HCT116 (cell line): ENCODE data around the gene ZNF627. TPM values are rescaled to one million over a fixed set of nuclear protein-coding genes. Genes with fewer than 3 reads are reported as not detected.

Experiments used
- ATAC-seq: fragments of 200-7000 bp; cut with Tn5 transposase; 2 replicates; pipeline ENCODE4 v1.9.1; 2020; ENCODE audit warnings: mild to moderate bottlenecking, moderate library complexity
- BruUV-seq: library from RNA; stranded (reverse); fragments of 400-500 nt; replicated peaks from 2 replicates; lab custom pipeline; 2021; lab: Mats Ljungman, UMichigan
- CTCF ChIA-PET: fragments of 300-600 bp; sonication (Branson Sonifier 250); formaldehyde crosslinking; loops from one replicate; lab custom pipeline; 2021; ENCODE audit warnings: antibody characterized with exemption; lab: Charles Lee
- POLR2A ChIA-PET: fragments of 300-600, 350-600 bp; sonication (Branson Sonifier 250); formaldehyde crosslinking; loops from one replicate; lab custom pipeline; 2021; ENCODE audit warnings: antibody characterized with exemption; lab: Charles Lee
- RAD21 ChIA-PET, 2 experiments: fragments of 300-600 bp; sonication (Branson Sonifier 250); formaldehyde crosslinking; loops; one replicate each; lab custom pipeline; 2023; ENCODE audit warnings: low total read pairs in 2 of 2; ENCODE audit not compliant: uncharacterized antibody in 2 of 2, unreplicated experiment in 2 of 2, low non-redundant PET in 1 of 2; lab: Charles Lee
- DNase-seq: peaks from one replicate; pipeline ENCODE4 v3.0.0-alpha.2; 2010; ENCODE audit warnings: low read depth, low spot score
- H2AFZ ChIP-seq: fragments of 200-600 bp; shearing (Covaris generic), sonication (generic); 2 replicates; pipeline ENCODE4 v1.6.1; 2017; ENCODE audit warnings: low read depth, mixed run types, mixed read lengths, antibody characterized with exemption, low read length; ENCODE audit not compliant: poor library complexity, severe bottlenecking
- H3K27ac ChIP-seq: 2 replicates; pipeline ENCODE4 v1.5.1; 2012; ENCODE audit warnings: low read depth, low read length
- H3K27me3 ChIP-seq: fragments of 200-600 bp; sonication (generic); 2 replicates; pipeline ENCODE4 v1.6.1; 2016; ENCODE audit warnings: mixed run types, low read length, mixed read lengths; ENCODE audit not compliant: insufficient read depth
- H3K36me3 ChIP-seq, 2 experiments: fragments of 200-500 bp in 1 of 2; fragments of 200-600 bp in 1 of 2; sonication (Bioruptor generic) in 1 of 2; sonication (generic) in 1 of 2; 2 replicates each; pipeline versions ENCODE4 v1.5.1 to v1.6.1; 2014 to 2016; ENCODE audit warnings: low read length in 2 of 2, inconsistent platforms in 1 of 2, mixed read lengths in 1 of 2, mixed run types in 1 of 2; ENCODE audit not compliant: insufficient read depth in 2 of 2, control insufficient read depth in 1 of 2
- H3K4me1 ChIP-seq, 2 experiments: fragments of 200-600 bp in 1 of 2; sonication (generic) in 1 of 2; 2 replicates each; pipeline versions ENCODE4 v1.5.1 to v1.6.1; 2012 to 2017; ENCODE audit warnings: low read length in 2 of 2, inconsistent platforms in 1 of 2, mild to moderate bottlenecking in 1 of 2, mixed read lengths in 1 of 2, mixed run types in 1 of 2, moderate library complexity in 1 of 2; ENCODE audit not compliant: insufficient read depth in 2 of 2, control insufficient read depth in 1 of 2
- H3K4me2 ChIP-seq: fragments of 200-600 bp; sonication (generic); 2 replicates; pipeline ENCODE4 v1.6.1; 2017; ENCODE audit warnings: mixed run types, low read length, mixed read lengths
- H3K4me3 ChIP-seq, 2 experiments: fragments of 200-600 bp in 1 of 2; sonication (generic) in 1 of 2; replicated peaks in 1 of 2; 2 replicates each; pipeline ENCODE4 v1.5.1; 2011 to 2016; ENCODE audit warnings: low read length in 2 of 2, control low read depth in 1 of 2, low read depth in 1 of 2, mild to moderate bottlenecking in 1 of 2, mixed read lengths in 1 of 2, mixed run types in 1 of 2
- H3K79me2 ChIP-seq: fragments of 200-600 bp; sonication (generic); 2 replicates; pipeline ENCODE4 v1.6.1; 2017; ENCODE audit warnings: mild to moderate bottlenecking, mixed run types, low read length, moderate library complexity, mixed read lengths; ENCODE audit not compliant: insufficient read depth
- H3K9ac ChIP-seq: fragments of 200-600 bp; sonication (generic); 2 replicates; pipeline ENCODE4 v1.6.1; 2016; ENCODE audit warnings: low read length, mixed read lengths
- H3K9me2 ChIP-seq: fragments of 200-600 bp; sonication (generic), shearing (Covaris generic); 2 replicates; pipeline ENCODE4 v1.6.1; 2017; ENCODE audit warnings: mixed run types, mild to moderate bottlenecking, moderate library complexity; ENCODE audit not compliant: insufficient read depth
- H3K9me3 ChIP-seq, 2 experiments: fragments of 200-500 bp in 1 of 2; fragments of 200-600 bp in 1 of 2; sonication (Bioruptor generic) in 1 of 2; sonication (generic) in 1 of 2; 2 replicates each; pipeline ENCODE4 v1.6.1; 2014 to 2017; ENCODE audit warnings: low read length in 2 of 2, mixed read lengths in 2 of 2, inconsistent platforms in 1 of 2, low read depth in 1 of 2, mild to moderate bottlenecking in 1 of 2, mixed run types in 1 of 2, moderate library complexity in 1 of 2; ENCODE audit not compliant: control insufficient read depth in 1 of 2, insufficient read depth in 1 of 2
- H4K20me1 ChIP-seq: fragments of 200-600 bp; sonication (generic), shearing (Covaris generic); 2 replicates; pipeline ENCODE4 v1.6.1; 2017; ENCODE audit warnings: mixed run types, mild to moderate bottlenecking, moderate library complexity; ENCODE audit not compliant: insufficient read depth
- CBX3 ChIP-seq: IDR thresholded peaks from 2 replicates; pipeline ENCODE4 v1.6.1; 2012; ENCODE audit warnings: low read depth
- CEBPB ChIP-seq: IDR thresholded peaks from 2 replicates; pipeline ENCODE4 v1.6.1; 2012; ENCODE audit warnings: low read depth
- CTCF ChIP-seq, 3 experiments: fragments of 200-600 bp in 1 of 3; sonication (generic) in 1 of 3; IDR thresholded peaks in 2 of 3; conservative IDR thresholded peaks in 1 of 3; 2 replicates each; pipeline ENCODE4 v1.5.1; 2012 to 2017; ENCODE audit warnings: low read depth in 2 of 3, low read length in 2 of 3, antibody characterized with exemption in 1 of 3, borderline replicate concordance in 1 of 3, control low read depth in 1 of 3, mild to moderate bottlenecking in 1 of 3, mixed read lengths in 1 of 3, mixed run types in 1 of 3, moderate library complexity in 1 of 3; ENCODE audit not compliant: insufficient read depth in 1 of 3
- ELF1 ChIP-seq: IDR thresholded peaks from 2 replicates; pipeline ENCODE4 v1.6.1; 2012; ENCODE audit warnings: low read depth, borderline replicate concordance
- EZH2 ChIP-seq: fragments of 200-600 bp; sonication (generic); IDR thresholded peaks from 2 replicates; pipeline ENCODE4 v1.6.1; 2017; ENCODE audit warnings: antibody characterized with exemption, mixed run types
- FOSL1 ChIP-seq: IDR thresholded peaks from 2 replicates; pipeline ENCODE4 v1.6.1; 2012; ENCODE audit warnings: low read depth
- JUND ChIP-seq: IDR thresholded peaks from 2 replicates; pipeline ENCODE4 v1.6.1; 2012
- MAX ChIP-seq: IDR thresholded peaks from 2 replicates; pipeline ENCODE4 v1.6.1; 2012
- POLR2A ChIP-seq: IDR thresholded peaks from 2 replicates; pipeline ENCODE4 v1.7.0; 2011; ENCODE audit warnings: borderline replicate concordance; ENCODE audit not compliant: insufficient read depth, insufficient read length; ENCODE audit errors: extremely low read depth
- RAD21 ChIP-seq: IDR thresholded peaks from 2 replicates; pipeline ENCODE4 v1.6.1; 2012; ENCODE audit warnings: low read depth, mild to moderate bottlenecking
- SIN3A ChIP-seq: IDR thresholded peaks from 2 replicates; pipeline ENCODE4 v1.6.1; 2012; ENCODE audit warnings: low read depth
- SRF ChIP-seq: IDR thresholded peaks from 2 replicates; pipeline ENCODE4 v1.6.1; 2012; ENCODE audit warnings: low read depth
- TCF7L2 ChIP-seq: IDR thresholded peaks from 2 replicates; pipeline ENCODE4 v1.7.0; 2011; ENCODE audit warnings: borderline replicate concordance, inconsistent platforms; ENCODE audit not compliant: insufficient read depth, insufficient read length; ENCODE audit errors: extremely low read depth
- YY1 ChIP-seq: IDR thresholded peaks from 2 replicates; pipeline ENCODE4 v1.6.1; 2011; ENCODE audit warnings: low read length, low read depth, moderate library complexity, mild to moderate bottlenecking; ENCODE audit not compliant: insufficient replicate concordance; ENCODE audit errors: extremely low read depth
- intact Hi-C: fragments of 100-400 bp; cut with micrococcal nuclease; formaldehyde crosslinking; loops from 2 replicates; pipeline ENCODE4 v1.10.0; 2022
- total RNA-seq: library from RNA; stranded (reverse); gene quantifications from one replicate; pipeline ENCODE4 v1.2.1, GENCODE V29; 2021; ENCODE audit not compliant: unreplicated experiment

The ZNF627 gene
- total RNA-seq, 1 experiment from 2014 or later: 14.8 TPM

- intact Hi-C loops: loop anchor here (1.0 kb wide), 1 partner anchor 92 kb away; no protein-coding TSS in a partner anchor
- no TSS peak for BruUV-seq
- H3K4me3 ChIP-seq: no peak overlapping the region
- 0 out of 2 replicates have a peak, but pooled peaks have one; percentile 30 for ATAC-seq
- H3K9me2 ChIP-seq: no peaks in the 10 kb centered on the region
- H3K4me2 ChIP-seq: peak overlapping the region; percentile 40
- H4K20me1 ChIP-seq: no peaks in the 10 kb centered on the region
- no peaks in the 10 kb centered on the region for H3K27me3 ChIP-seq
- DNase-seq: no peak
- POLR2A ChIA-PET: no interaction called here
- H3K9me3 ChIP-seq: no peaks in the 10 kb centered on the region
- no peaks in the 10 kb centered on the region for H3K79me2 ChIP-seq
- CTCF ChIA-PET: no interaction called here
- H3K36me3 ChIP-seq: no peaks in the 10 kb centered on the region
- TF ChIP-seq YY1 (no peak), CBX3 (no peak), EZH2 (no peak), SIN3A (no peak), RAD21 (no peak), CEBPB (no peak), CTCF (IDR thresholded peaks at IDR 0.05 in 2 of 3, conservative IDR thresholded peaks at IDR 0.05 in 1 of 3; ENCODE audit: borderline replicate concordance in 1 of 3, insufficient read depth in 1 of 3, low read depth in 2 of 3, low read length in 2 of 3) (no peak), ELF1 (no peak), POLR2A (no peak), FOSL1 (no peak), SRF (no peak), MAX (no peak), JUND (no peak), TCF7L2 (no peak)
- no peak overlapping the region for H3K9ac ChIP-seq
- peaks cover 0 to 4% of the 10 kb centered on the region in 2 experiments; a peak in 1 of 4 replicates for H3K4me1 ChIP-seq
- RAD21 ChIA-PET: no interaction called here
- no peak overlapping the region for H3K27ac ChIP-seq
- no peak overlapping the region for H2AFZ ChIP-seq
Observed at GRCh38 chr19:11587975-11588631, 9.2 kb upstream of the ZNF627 start.
